Measurements from ENCODE around the gene GAS7. TPM values are rescaled to one million over a fixed set of nuclear protein-coding genes. Genes with fewer than 3 reads are reported as not detected.

Gene GAS7
- total and polyA plus RNA-seq, 12 donors: 19.8 to 111 (median 61.8) TPM

DNA sequence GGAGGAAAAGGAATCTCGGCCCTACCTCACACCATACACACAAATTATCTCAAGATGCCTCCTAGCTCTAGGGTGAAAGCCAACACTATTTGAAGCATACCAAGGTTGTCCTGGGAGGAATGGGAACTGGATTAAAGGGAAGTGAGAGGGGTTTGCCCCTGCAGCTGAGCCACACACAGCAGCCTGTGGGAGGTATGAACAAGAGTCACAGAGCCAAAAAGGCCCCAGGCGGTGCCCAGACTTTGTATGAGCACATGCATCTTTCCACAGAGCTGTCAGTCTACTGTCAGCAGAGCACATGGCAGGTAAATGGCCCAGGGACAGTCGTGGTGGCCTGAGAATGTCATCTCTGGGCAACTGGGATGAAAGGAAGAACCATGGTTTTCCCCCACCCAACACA lies 262.3 kb downstream of the GAS7 start:
- no peak for DNase-seq
- TF ChIP-seq, protein P1, sequence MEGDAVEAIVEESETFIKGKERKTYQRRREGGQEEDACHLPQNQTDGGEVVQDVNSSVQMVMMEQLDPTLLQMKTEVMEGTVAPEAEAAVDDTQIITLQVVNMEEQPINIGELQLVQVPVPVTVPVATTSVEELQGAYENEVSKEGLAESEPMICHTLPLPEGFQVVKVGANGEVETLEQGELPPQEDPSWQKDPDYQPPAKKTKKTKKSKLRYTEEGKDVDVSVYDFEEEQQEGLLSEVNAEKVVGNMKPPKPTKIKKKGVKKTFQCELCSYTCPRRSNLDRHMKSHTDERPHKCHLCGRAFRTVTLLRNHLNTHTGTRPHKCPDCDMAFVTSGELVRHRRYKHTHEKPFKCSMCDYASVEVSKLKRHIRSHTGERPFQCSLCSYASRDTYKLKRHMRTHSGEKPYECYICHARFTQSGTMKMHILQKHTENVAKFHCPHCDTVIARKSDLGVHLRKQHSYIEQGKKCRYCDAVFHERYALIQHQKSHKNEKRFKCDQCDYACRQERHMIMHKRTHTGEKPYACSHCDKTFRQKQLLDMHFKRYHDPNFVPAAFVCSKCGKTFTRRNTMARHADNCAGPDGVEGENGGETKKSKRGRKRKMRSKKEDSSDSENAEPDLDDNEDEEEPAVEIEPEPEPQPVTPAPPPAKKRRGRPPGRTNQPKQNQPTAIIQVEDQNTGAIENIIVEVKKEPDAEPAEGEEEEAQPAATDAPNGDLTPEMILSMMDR (IDR thresholded peaks at IDR 0.05): no peak
- H3K4me3 ChIP-seq: no peak overlapping the region
- peaks cover 0 to 17% (median 10%) of the 10 kb centered on the region in 9 donors for H3K4me1 ChIP-seq
- H3K36me3 ChIP-seq: peaks cover 0 to 99% (median 12%) of the 10 kb centered on the region in 9 donors
- intact Hi-C loops (cut with DNase I): no loop called here
- H3K27me3 ChIP-seq: no peaks in the 10 kb centered on the region
- peaks cover 0 to 17% (median 0%) of the 10 kb centered on the region in 11 donors for H3K9me3 ChIP-seq
- peak overlapping the region in 1 of 10 donors; percentile 41 for H3K27ac ChIP-seq
- WGBS, 2 donors: 76 to 78% methylated on average over 3 of the region's 3 CpGs
- no peak for ATAC-seq

DNA sequence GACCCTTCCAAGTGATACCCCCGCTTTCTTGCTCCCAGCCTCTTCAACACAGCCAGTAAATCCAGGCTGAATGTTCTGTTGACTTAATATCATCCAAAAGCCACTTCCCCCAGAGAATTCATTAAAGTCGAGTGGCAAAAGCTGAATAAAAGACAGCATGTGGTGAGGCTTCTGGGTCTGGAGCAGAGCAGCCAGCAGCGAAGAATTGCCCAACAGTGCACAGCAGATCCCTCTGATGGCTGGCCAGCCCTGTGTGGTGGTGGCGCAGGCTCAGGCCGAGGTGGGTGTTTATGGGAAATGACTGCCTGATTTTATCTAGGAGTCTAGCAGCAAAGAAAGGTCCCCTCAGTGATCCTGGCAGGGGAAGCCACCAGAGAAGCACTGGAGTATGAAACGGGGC lies 263.0 kb downstream of the GAS7 start:
- Histone ChIP-seq H3K27me3 (no peaks in the 10 kb centered on the region), H3K27ac (peak overlapping the region in 2 of 10 donors; percentile 7 to 41), H3K9me3 (peaks cover 0 to 17% (median 0%) of the 10 kb centered on the region in 11 donors), H3K4me1 (peaks cover 0 to 22% (median 10%) of the 10 kb centered on the region in 9 donors), H3K4me3 (no peak overlapping the region), H3K36me3 (peaks cover 0 to 99% (median 12%) of the 10 kb centered on the region in 9 donors)
- TF ChIP-seq, protein P1 (IDR thresholded peaks at IDR 0.05): no peak
- ATAC-seq (peak in 3 of 8 donors; percentile 21 to 69 (median 60)), DNase-seq (peak in 1 of 2 donors; percentile 50)
- 69% methylated on average over 6 of the region's 6 CpGs for WGBS, 2 donors
- intact Hi-C loops (cut with DNase I): no loop called here

DNA sequence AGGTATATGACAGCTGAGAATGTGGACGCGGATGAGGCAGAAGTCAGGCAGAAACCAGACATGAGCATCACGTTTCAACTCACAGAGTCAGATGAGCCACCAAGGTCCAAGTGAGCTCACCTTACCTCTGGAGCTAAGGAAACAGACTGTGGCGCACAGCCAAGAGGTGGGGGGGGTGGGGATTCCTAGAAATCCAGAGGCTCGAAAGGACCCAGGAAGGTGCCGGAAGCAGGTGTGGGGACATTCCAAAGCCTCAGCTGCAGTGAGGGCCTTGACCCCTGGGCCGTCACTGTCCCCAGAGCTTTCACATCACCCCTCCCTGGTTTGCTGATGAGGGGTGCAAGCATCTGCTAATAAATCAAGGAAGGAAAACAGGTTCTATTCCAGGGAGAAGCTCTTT lies 264.1 kb downstream of the GAS7 start:
- 82 to 85% methylated on average over 7 of the region's 7 CpGs for WGBS, 2 donors
- no peak for ATAC-seq

DNA sequence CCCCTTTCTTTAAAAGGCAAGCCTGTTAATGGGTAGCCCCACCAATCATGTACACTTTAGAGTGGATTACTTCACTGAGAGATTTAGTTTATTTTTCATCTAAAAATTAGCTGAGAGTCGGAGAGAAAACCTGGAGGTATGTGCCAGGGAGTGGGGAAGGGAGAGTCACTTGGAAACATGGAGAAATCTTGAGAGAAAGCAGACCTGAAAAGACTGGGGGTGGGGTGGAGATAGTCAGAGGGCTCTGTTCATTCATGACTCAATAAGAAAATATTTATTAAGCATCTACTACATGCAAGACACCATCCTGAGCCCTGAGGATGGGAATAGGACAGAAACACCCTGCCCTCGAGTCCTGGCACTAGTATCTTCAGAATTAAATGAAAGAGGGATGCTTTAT lies 265.9 kb downstream of the GAS7 start:
- H3K4me3 ChIP-seq: no peak overlapping the region
- no peaks in the 10 kb centered on the region for H3K27me3 ChIP-seq
- peaks cover 0 to 81% (median 5%) of the 10 kb centered on the region in 9 donors for H3K36me3 ChIP-seq
- no peaks in the 10 kb centered on the region for H3K9me3 ChIP-seq
- ATAC-seq (no peak), DNase-seq (no peak)
- intact Hi-C loops (cut with DNase I): no loop called here
- no peak overlapping the region for H3K27ac ChIP-seq
- TF ChIP-seq, protein P1 (IDR thresholded peaks at IDR 0.05): no peak
- H3K4me1 ChIP-seq: peaks cover 0 to 20% (median 9%) of the 10 kb centered on the region in 9 donors
- WGBS, 2 donors: 75 to 93% methylated on average over 2 of the region's 2 CpGs

More for the DNA sequence above, 264.1 kb downstream of the GAS7 start:
- Histone ChIP-seq H3K27me3 (no peaks in the 10 kb centered on the region), H3K9me3 (peaks cover 0 to 16% (median 0%) of the 10 kb centered on the region in 11 donors), H3K4me1 (peaks cover 0 to 22% (median 10%) of the 10 kb centered on the region in 9 donors), H3K27ac (no peak overlapping the region), H3K36me3 (peaks cover 0 to 98% (median 8%) of the 10 kb centered on the region in 9 donors), H3K4me3 (no peak overlapping the region)
- intact Hi-C loops (cut with DNase I): no loop called here
- TF ChIP-seq, protein P1 (IDR thresholded peaks at IDR 0.05): no peak
- no peak for DNase-seq

Measured in heart right ventricle (tissue), 16 donors.